NT2/D1 (cell line): ENCODE results near the gene CTSD.

Experiments
- DNase-seq: peaks from one replicate; pipeline ENCODE4 v3.0.0-alpha.2; 2011; ENCODE audit warnings: low read depth, low spot score
- H3K27me3 ChIP-seq: 2 replicates; pipeline ENCODE4 v1.6.0; 2011; ENCODE audit warnings: mild to moderate bottlenecking; ENCODE audit not compliant: insufficient read length, insufficient read depth
- H3K36me3 ChIP-seq: 2 replicates; pipeline ENCODE4 v1.6.1; 2011; ENCODE audit warnings: mild to moderate bottlenecking, low read length, mixed read lengths; ENCODE audit not compliant: insufficient read depth, insufficient read length
- H3K4me1 ChIP-seq: 2 replicates; pipeline ENCODE4 v1.5.1; 2011; ENCODE audit not compliant: insufficient read depth, insufficient read length
- H3K4me3 ChIP-seq: 2 replicates; pipeline ENCODE4 v1.5.1; 2011; ENCODE audit warnings: low read depth; ENCODE audit not compliant: insufficient read length
- H3K9ac ChIP-seq: 2 replicates; pipeline ENCODE4 v1.6.0; 2011; ENCODE audit warnings: low read depth; ENCODE audit not compliant: insufficient read length
- H3K9me3 ChIP-seq: 2 replicates; pipeline ENCODE4 v1.5.1; 2011; ENCODE audit warnings: mild to moderate bottlenecking, low read length; ENCODE audit not compliant: insufficient read depth
- SUZ12 ChIP-seq: IDR thresholded peaks from 2 replicates; pipeline ENCODE4 v1.6.1; 2011; ENCODE audit not compliant: insufficient read length, insufficient read depth; ENCODE audit errors: extremely low read depth
- YY1 ChIP-seq: IDR thresholded peaks from 2 replicates; pipeline ENCODE4 v1.6.1; 2011; ENCODE audit not compliant: insufficient read length, insufficient read depth
- ZNF274 ChIP-seq: IDR thresholded peaks from 2 replicates; pipeline ENCODE4 v1.6.1; 2011; ENCODE audit warnings: mild to moderate bottlenecking, low read depth, low read length

CTSD gene

DNA sequence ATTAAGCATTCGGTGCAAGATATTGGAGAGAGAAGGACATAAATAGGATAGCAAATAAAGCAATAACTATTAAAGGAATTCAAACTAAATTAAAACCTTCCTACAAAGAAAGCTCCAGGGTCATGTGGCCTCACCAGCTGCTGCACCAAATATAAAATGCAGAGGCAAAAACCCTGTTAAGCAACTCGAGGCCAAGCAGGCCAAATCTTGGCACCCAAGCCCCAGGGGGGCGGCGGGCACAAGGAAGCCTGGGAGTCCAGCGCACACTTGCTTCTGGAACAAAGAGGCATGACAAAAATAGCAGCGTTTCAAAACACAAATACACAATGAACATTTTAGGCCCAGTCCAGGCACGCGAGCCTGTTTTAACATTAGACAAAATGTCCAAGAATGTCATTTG lies 46.0 kb downstream of the CTSD start:
- no peak overlapping the region for H3K4me3 ChIP-seq
- H3K27me3 ChIP-seq, result no peaks in the 10 kb centered on the region
- DNase-seq, result no peak
- H3K9me3 ChIP-seq, result 0 out of 2 replicates have a peak, but pooled peaks cover 3% of the 10 kb centered on the region
- H3K9ac ChIP-seq, result no peak overlapping the region
- TF ChIP-seq ZNF274 (no peak), SUZ12 (no peak), YY1 (no peak)
- no peaks in the 10 kb centered on the region for H3K36me3 ChIP-seq
- no peaks in the 10 kb centered on the region for H3K4me1 ChIP-seq

DNA sequence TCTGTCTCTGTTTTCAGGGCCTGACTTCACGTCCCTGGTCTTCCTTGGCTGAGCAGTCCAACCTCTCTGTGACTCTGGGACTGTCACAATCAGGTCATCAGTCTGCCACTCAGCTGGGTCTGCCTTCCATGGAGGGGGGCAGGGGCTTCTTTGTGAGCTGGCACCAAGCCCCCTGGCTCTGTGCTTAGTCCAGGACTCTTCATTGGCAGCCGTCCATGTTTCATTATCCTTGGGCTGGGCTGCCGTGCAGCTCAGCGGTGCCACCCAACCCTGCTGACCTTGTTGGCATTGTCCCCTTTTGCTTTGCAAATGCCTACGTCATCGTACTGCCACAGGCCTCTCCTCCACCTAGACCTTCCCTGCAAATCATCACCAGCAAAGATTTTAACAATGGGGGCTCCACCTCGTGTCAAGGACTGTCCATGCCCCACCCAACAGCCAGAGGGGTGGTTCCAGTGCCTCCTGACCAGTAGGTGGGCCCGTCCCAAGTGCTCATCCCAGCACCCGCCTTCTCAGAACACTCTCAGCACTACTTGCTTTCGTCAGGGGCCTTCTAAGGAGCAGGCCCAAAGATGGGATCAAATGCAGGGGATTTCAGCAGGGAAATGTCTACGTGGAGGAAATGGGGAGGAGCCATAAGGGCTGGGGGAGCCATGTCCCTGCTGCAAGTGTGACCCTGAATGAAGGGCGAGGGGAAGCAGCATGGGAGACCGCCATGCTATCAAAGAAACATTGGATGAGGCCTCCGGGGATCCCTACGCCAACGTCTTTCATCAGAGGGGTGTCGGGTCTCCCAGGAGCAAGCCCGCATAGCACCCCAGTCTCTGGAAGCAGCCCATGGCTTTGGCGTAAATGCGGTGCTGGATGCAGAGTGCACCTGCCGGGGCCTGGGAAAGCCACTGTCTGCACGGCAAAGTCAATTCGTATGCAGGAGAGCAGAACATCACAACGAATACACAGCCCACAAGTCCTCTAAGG lies 48.5 kb downstream of the CTSD start:
- no peaks in the 10 kb centered on the region for H3K36me3 ChIP-seq
- H3K4me3 ChIP-seq, result no peak overlapping the region
- H3K4me1 ChIP-seq, result no peaks in the 10 kb centered on the region
- no peaks in the 10 kb centered on the region for H3K27me3 ChIP-seq
- DNase-seq, result no peak
- TF ChIP-seq SUZ12 (no peak), YY1 (no peak), ZNF274 (no peak)
- H3K9ac ChIP-seq, result no peak overlapping the region
- no peaks in the 10 kb centered on the region for H3K9me3 ChIP-seq

DNA sequence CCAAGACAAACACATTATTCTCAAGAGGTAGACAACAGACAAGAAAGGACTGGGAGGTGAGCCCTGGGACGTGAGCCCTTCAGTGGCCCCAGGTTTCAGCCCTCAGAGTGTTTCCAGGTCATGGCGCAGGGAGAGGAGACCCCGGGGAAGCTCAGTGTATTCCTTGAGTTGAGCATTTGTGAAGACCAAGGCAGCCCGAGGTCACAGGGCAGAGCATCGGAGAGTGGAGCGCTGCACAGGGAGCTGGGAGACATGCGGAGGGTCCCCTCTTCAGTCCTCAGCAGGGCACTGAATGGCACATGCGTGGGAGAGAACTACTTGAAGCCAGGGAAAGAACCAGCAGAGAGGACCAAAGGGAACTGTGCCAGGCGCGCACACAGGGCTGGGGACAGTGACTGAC lies 55.0 kb downstream of the CTSD start:
- Histone ChIP-seq H3K9ac (no peak overlapping the region), H3K4me3 (no peak overlapping the region), H3K36me3 (no peaks in the 10 kb centered on the region), H3K27me3 (no peaks in the 10 kb centered on the region), H3K4me1 (no peaks in the 10 kb centered on the region), H3K9me3 (peaks cover 6% of the 10 kb centered on the region; the same call in 1 of the 2 replicates)
- DNase-seq, result no peak
- TF ChIP-seq SUZ12, result no peak
- TF ChIP-seq ZNF274, result no peak
- no peak for TF ChIP-seq YY1

DNA sequence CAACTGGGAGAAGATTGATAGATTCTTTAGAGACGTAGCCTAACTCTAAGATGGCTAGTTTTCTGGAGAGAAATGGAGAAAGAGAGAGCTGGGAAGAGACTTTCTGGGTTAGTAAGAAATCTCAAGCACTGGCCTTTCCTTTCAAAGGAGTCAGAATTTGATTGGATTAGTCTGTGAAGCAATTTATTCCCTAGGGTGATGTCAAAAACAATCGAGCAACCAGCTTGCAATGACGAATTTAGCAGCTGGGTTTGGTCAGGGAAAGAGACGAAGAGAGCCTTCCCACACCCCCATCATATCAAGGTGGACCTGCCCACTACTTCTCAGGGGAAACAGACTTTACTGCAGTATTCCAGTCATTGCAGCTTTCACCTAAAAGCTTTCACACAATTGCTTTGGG lies 56.0 kb downstream of the CTSD start:
- TF ChIP-seq SUZ12, result no peak
- no peak for TF ChIP-seq YY1
- TF ChIP-seq ZNF274, result no peak
- H3K9ac ChIP-seq, result no peak overlapping the region
- no peaks in the 10 kb centered on the region for H3K27me3 ChIP-seq
- DNase-seq, result no peak
- no peaks in the 10 kb centered on the region for H3K4me1 ChIP-seq
- H3K4me3 ChIP-seq, result no peak overlapping the region
- no peaks in the 10 kb centered on the region for H3K36me3 ChIP-seq
- peaks cover 6% of the 10 kb centered on the region; the same call in 1 of the 2 replicates for H3K9me3 ChIP-seq

DNA sequence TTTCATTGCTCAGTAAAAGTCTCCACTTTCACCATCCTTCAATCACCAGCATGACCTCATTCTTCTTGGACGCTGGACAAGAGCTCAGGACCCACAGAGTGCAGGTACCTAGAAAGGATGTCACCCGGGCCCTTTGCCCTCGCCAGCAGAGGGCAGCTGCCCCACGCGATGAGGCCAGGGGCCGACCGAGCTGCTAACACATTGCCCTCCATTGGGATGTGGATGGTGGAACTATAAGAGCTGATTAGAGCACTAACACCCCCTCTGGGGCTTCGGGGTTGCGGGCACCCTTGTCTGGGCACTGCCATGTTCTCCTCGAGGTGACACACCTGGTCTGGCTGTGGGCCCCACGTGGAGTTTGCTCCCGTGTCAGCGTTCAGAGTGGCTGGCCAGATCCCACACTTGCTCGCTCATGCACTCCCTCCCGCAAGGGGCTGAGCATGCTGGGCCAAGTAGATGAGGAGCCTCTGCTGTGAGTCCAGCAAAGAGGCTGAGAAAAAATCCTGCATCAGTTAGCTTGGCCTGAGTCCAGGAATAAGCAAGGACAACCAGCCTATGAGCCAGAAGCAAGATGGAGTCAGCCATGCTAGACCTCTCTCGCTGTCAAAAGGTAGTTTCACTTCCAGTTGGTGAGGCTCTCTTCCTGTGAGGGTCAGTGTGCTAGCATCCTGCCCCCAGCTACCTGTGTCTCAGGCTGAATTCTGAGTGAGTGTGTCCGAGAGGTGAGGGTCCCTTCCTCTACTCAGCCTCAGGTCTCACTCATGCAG lies 56.9 kb downstream of the CTSD start:
- Histone ChIP-seq H3K9ac (no peak overlapping the region), H3K9me3 (peaks cover 10% of the 10 kb centered on the region; the same call in 1 of the 2 replicates), H3K4me1 (no peaks in the 10 kb centered on the region), H3K4me3 (no peak overlapping the region), H3K36me3 (no peaks in the 10 kb centered on the region), H3K27me3 (no peaks in the 10 kb centered on the region)
- no peak for DNase-seq
- TF ChIP-seq YY1, result no peak
- no peak for TF ChIP-seq SUZ12
- TF ChIP-seq ZNF274, result no peak

DNA sequence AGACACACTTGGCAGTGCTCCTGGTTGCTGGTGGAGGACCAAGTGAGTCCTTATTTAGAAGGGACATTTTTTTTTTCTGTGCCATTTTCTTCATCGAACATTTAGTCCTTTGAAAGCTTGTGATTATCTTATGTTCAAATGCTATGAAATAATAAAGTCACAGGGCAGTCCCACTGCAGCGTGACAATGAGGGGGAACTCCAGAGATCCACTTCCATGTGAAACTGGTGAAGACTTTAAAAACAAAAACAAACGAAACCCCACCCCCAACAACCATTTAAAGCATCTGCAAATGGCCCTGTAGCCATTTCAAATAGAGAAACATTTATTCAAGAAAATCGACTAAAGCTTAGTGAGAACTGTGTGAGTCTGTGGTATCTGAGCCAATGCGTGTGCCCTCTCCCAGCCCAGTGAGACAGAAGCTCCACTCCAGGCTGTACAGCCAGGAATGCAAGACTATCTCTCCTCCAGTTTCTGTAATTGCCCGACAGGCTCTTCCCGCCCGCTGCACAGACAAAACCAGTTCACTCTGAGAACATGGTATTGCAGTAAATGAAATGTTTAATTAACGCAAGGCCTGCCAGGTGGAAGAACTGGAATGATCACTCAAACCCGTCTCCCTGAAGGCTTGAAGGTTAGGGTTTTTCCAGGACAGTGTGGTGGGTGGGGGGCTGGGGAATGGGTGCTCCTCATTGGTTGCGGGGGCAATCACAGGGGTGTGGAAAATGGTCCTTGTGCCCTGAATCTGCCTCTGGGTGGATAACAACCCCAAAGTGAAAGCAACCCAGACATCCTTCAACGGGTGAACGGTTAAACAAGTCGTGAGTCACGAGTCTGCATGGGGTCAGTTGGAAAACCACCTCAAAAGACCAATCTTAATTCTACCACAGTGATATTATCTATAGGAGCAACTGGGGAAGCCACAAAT lies 58.3 kb downstream of the CTSD start:
- Histone ChIP-seq H3K4me1 (no peaks in the 10 kb centered on the region), H3K9ac (no peak overlapping the region), H3K4me3 (no peak overlapping the region), H3K36me3 (no peaks in the 10 kb centered on the region), H3K9me3 (peaks cover 15% of the 10 kb centered on the region; the same call in 1 of the 2 replicates), H3K27me3 (no peaks in the 10 kb centered on the region)
- TF ChIP-seq YY1 (no peak), ZNF274 (no peak), SUZ12 (no peak)
- no peak for DNase-seq
